ENCODE results near the gene WDR33.

GRCh38 chr2:127651381-127651809 is 159.6 kb downstream of the WDR33 start:
- TF ChIP-seq, protein P1, sequence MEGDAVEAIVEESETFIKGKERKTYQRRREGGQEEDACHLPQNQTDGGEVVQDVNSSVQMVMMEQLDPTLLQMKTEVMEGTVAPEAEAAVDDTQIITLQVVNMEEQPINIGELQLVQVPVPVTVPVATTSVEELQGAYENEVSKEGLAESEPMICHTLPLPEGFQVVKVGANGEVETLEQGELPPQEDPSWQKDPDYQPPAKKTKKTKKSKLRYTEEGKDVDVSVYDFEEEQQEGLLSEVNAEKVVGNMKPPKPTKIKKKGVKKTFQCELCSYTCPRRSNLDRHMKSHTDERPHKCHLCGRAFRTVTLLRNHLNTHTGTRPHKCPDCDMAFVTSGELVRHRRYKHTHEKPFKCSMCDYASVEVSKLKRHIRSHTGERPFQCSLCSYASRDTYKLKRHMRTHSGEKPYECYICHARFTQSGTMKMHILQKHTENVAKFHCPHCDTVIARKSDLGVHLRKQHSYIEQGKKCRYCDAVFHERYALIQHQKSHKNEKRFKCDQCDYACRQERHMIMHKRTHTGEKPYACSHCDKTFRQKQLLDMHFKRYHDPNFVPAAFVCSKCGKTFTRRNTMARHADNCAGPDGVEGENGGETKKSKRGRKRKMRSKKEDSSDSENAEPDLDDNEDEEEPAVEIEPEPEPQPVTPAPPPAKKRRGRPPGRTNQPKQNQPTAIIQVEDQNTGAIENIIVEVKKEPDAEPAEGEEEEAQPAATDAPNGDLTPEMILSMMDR (IDR thresholded peaks at IDR 0.05): no peak
- no peak for TF ChIP-seq POLR2A (IDR thresholded peaks at IDR 0.05)
- TF ChIP-seq POLR2AphosphoS5 (IDR thresholded peaks at IDR 0.05): no peak
